ENCODE results near the gene DNAJC22. TPM values are rescaled to one million over a fixed set of nuclear protein-coding genes. Genes with fewer than 3 reads are reported as not detected.
"Not testable (repeated sequence)": the region's sequence is repeated elsewhere in the genome, so short reads cannot be mapped to it uniquely, and the experiment has no call there.

The DNAJC22 gene
- total RNA-seq, 1 experiment from 2014 or later, result not detected

GRCh38 chr12:49327887-49328286 is 18.8 kb upstream of the DNAJC22 start:
- H4K20me1 ChIP-seq (ENCODE audit: insufficient read depth, low read depth, low read length), result no peaks in the 10 kb centered on the region
- no peak overlapping the region for H2AFZ ChIP-seq (ENCODE audit: low read length)
- no peak overlapping the region for H3K4me2 ChIP-seq (ENCODE audit: low read depth, low read length, poor library complexity, severe bottlenecking)
- H3K4me3 ChIP-seq (ENCODE audit: low read length), result no peak overlapping the region
- peaks cover 14% of the 10 kb centered on the region for H3K79me2 ChIP-seq (ENCODE audit: low read length)
- no peaks in the 10 kb centered on the region for H3K9me2 ChIP-seq (replicated peaks; ENCODE audit: insufficient read depth, low read length)
- H3K27ac ChIP-seq (ENCODE audit: low read length), result no peak overlapping the region
- peaks cover 10% of the 10 kb centered on the region; the same call in 1 of the 2 replicates for H3K36me3 ChIP-seq (ENCODE audit: insufficient read depth, low read length)
- peaks cover 8% of the 10 kb centered on the region for H3K4me1 ChIP-seq (ENCODE audit: low read length)
- H3K27me3 ChIP-seq (ENCODE audit: low read length), result no peaks in the 10 kb centered on the region
- no peaks in the 10 kb centered on the region for H3K9me3 ChIP-seq (ENCODE audit: low read length)
- no peak overlapping the region for H3K9ac ChIP-seq (ENCODE audit: low read length)
- no peak for DNase-seq

GRCh38 chr12:49328816-49329215 is 17.9 kb upstream of the DNAJC22 start:
- no peak for DNase-seq
- Histone ChIP-seq H3K4me1 (ENCODE audit: low read length) (peaks cover 7% of the 10 kb centered on the region), H3K9me3 (ENCODE audit: low read length) (no peaks in the 10 kb centered on the region), H3K79me2 (ENCODE audit: low read length) (peaks cover 7% of the 10 kb centered on the region), H3K9ac (ENCODE audit: low read length) (no peak overlapping the region), H3K4me3 (ENCODE audit: low read length) (no peak overlapping the region), H3K27ac (ENCODE audit: low read length) (no peak overlapping the region), H3K36me3 (ENCODE audit: insufficient read depth, low read length) (peaks cover 10% of the 10 kb centered on the region; the same call in 1 of the 2 replicates), H3K4me2 (ENCODE audit: low read depth, low read length, poor library complexity, severe bottlenecking) (no peak overlapping the region), H2AFZ (ENCODE audit: low read length) (no peak overlapping the region), H3K27me3 (ENCODE audit: low read length) (no peaks in the 10 kb centered on the region), H4K20me1 (ENCODE audit: insufficient read depth, low read depth, low read length) (no peaks in the 10 kb centered on the region), H3K9me2 (replicated peaks; ENCODE audit: insufficient read depth, low read length) (no peaks in the 10 kb centered on the region)

- H3K27me3 ChIP-seq (ENCODE audit: low read length), result no peaks in the 10 kb centered on the region
- no peak overlapping the region for H2AFZ ChIP-seq (ENCODE audit: low read length)
- no peaks in the 10 kb centered on the region for H3K79me2 ChIP-seq (ENCODE audit: low read length)
- no peaks in the 10 kb centered on the region for H3K4me1 ChIP-seq (ENCODE audit: low read length)
- no peak overlapping the region for H3K27ac ChIP-seq (ENCODE audit: low read length)
- no peak overlapping the region for H3K4me3 ChIP-seq (ENCODE audit: low read length)
- no peaks in the 10 kb centered on the region for H4K20me1 ChIP-seq (ENCODE audit: insufficient read depth, low read depth, low read length)
- H3K9me3 ChIP-seq (ENCODE audit: low read length), result no peaks in the 10 kb centered on the region
- H3K4me2 ChIP-seq (ENCODE audit: low read depth, low read length, poor library complexity, severe bottlenecking), result no peak overlapping the region
- no peak for DNase-seq
- peaks cover 10% of the 10 kb centered on the region; the same call in 1 of the 2 replicates for H3K36me3 ChIP-seq (ENCODE audit: insufficient read depth, low read length)
- H3K9ac ChIP-seq (ENCODE audit: low read length), result no peak overlapping the region
- H3K9me2 ChIP-seq (replicated peaks; ENCODE audit: insufficient read depth, low read length), result no peaks in the 10 kb centered on the region
Observed at GRCh38 chr12:49330032-49330619, 16.6 kb upstream of the DNAJC22 start.

GRCh38 chr12:49330631-49331379 is 15.9 kb upstream of the DNAJC22 start:
- Histone ChIP-seq H4K20me1 (ENCODE audit: insufficient read depth, low read depth, low read length) (no peaks in the 10 kb centered on the region), H3K27ac (ENCODE audit: low read length) (no peak overlapping the region), H3K4me1 (ENCODE audit: low read length) (no peaks in the 10 kb centered on the region), H3K27me3 (ENCODE audit: low read length) (no peaks in the 10 kb centered on the region), H2AFZ (ENCODE audit: low read length) (no peak overlapping the region), H3K9me3 (ENCODE audit: low read length) (no peaks in the 10 kb centered on the region), H3K4me2 (ENCODE audit: low read depth, low read length, poor library complexity, severe bottlenecking) (no peak overlapping the region), H3K79me2 (ENCODE audit: low read length) (no peaks in the 10 kb centered on the region), H3K4me3 (ENCODE audit: low read length) (no peak overlapping the region), H3K36me3 (ENCODE audit: insufficient read depth, low read length) (peaks cover 4% of the 10 kb centered on the region; the same call in 1 of the 2 replicates), H3K9me2 (replicated peaks; ENCODE audit: insufficient read depth, low read length) (no peaks in the 10 kb centered on the region), H3K9ac (ENCODE audit: low read length) (no peak overlapping the region)
- DNase-seq, result no peak

GRCh38 chr12:49331380-49332222 is 15.1 kb upstream of the DNAJC22 start:
- Histone ChIP-seq H3K9me3 (ENCODE audit: low read length) (no peaks in the 10 kb centered on the region), H3K79me2 (ENCODE audit: low read length) (no peaks in the 10 kb centered on the region), H3K9me2 (replicated peaks; ENCODE audit: insufficient read depth, low read length) (no peaks in the 10 kb centered on the region), H3K36me3 (ENCODE audit: insufficient read depth, low read length) (peaks cover 4% of the 10 kb centered on the region; the same call in 1 of the 2 replicates), H2AFZ (ENCODE audit: low read length) (no peak overlapping the region), H3K27ac (ENCODE audit: low read length) (no peak overlapping the region), H3K4me2 (ENCODE audit: low read depth, low read length, poor library complexity, severe bottlenecking) (no peak overlapping the region), H4K20me1 (ENCODE audit: insufficient read depth, low read depth, low read length) (no peaks in the 10 kb centered on the region), H3K9ac (ENCODE audit: low read length) (no peak overlapping the region), H3K27me3 (ENCODE audit: low read length) (no peaks in the 10 kb centered on the region), H3K4me1 (ENCODE audit: low read length) (no peaks in the 10 kb centered on the region), H3K4me3 (ENCODE audit: low read length) (no peak overlapping the region)
- DNase-seq, result peak; percentile 61

- no peak overlapping the region for H2AFZ ChIP-seq (ENCODE audit: low read length)
- H3K4me2 ChIP-seq (ENCODE audit: low read depth, low read length, poor library complexity, severe bottlenecking), result no peak overlapping the region
- H3K27me3 ChIP-seq (ENCODE audit: low read length), result no peaks in the 10 kb centered on the region
Observed at GRCh38 chr12:49332441-49332861, 14.2 kb upstream of the DNAJC22 start.

GRCh38 chr12:49332891-49333371 is 13.8 kb upstream of the DNAJC22 start:
- peaks cover 5% of the 10 kb centered on the region for H3K4me1 ChIP-seq (ENCODE audit: low read length)
- H3K9ac ChIP-seq (ENCODE audit: low read length), result no peak overlapping the region
- no peaks in the 10 kb centered on the region for H3K79me2 ChIP-seq (ENCODE audit: low read length)
- no peak overlapping the region for H3K27ac ChIP-seq (ENCODE audit: low read length)
- H4K20me1 ChIP-seq (ENCODE audit: insufficient read depth, low read depth, low read length), result no peaks in the 10 kb centered on the region
- H3K27me3 ChIP-seq (ENCODE audit: low read length), result no peaks in the 10 kb centered on the region
- no peak overlapping the region for H3K4me3 ChIP-seq (ENCODE audit: low read length)
- H3K36me3 ChIP-seq (ENCODE audit: insufficient read depth, low read length), result no peaks in the 10 kb centered on the region
- DNase-seq, result no peak
- H3K4me2 ChIP-seq (ENCODE audit: low read depth, low read length, poor library complexity, severe bottlenecking), result no peak overlapping the region
- no peaks in the 10 kb centered on the region for H3K9me3 ChIP-seq (ENCODE audit: low read length)
- H2AFZ ChIP-seq (ENCODE audit: low read length), result no peak overlapping the region
- H3K9me2 ChIP-seq (replicated peaks; ENCODE audit: insufficient read depth, low read length), result no peaks in the 10 kb centered on the region

More at GRCh38 chr12:49332441-49332861, 14.2 kb upstream of the DNAJC22 start:
- H3K9ac ChIP-seq (ENCODE audit: low read length), result no peak overlapping the region
- peaks cover under 1% of the 10 kb centered on the region; the same call in 1 of the 2 replicates for H3K36me3 ChIP-seq (ENCODE audit: insufficient read depth, low read length)
- no peak overlapping the region for H3K27ac ChIP-seq (ENCODE audit: low read length)
- H3K4me1 ChIP-seq (ENCODE audit: low read length), result peaks cover 3% of the 10 kb centered on the region
- H4K20me1 ChIP-seq (ENCODE audit: insufficient read depth, low read depth, low read length), result no peaks in the 10 kb centered on the region
- no peak for DNase-seq
- no peaks in the 10 kb centered on the region for H3K9me3 ChIP-seq (ENCODE audit: low read length)
- no peaks in the 10 kb centered on the region for H3K9me2 ChIP-seq (replicated peaks; ENCODE audit: insufficient read depth, low read length)
- no peak overlapping the region for H3K4me3 ChIP-seq (ENCODE audit: low read length)
- no peaks in the 10 kb centered on the region for H3K79me2 ChIP-seq (ENCODE audit: low read length)

- not testable (repeated sequence) for H3K9me3 ChIP-seq (ENCODE audit: low read length); H3K79me2 ChIP-seq (ENCODE audit: low read length); DNase-seq; H3K36me3 ChIP-seq (ENCODE audit: insufficient read depth, low read length); H3K4me2 ChIP-seq (ENCODE audit: low read depth, low read length, poor library complexity, severe bottlenecking); H3K27me3 ChIP-seq (ENCODE audit: low read length); H3K4me3 ChIP-seq (ENCODE audit: low read length); H3K9me2 ChIP-seq (replicated peaks; ENCODE audit: insufficient read depth, low read length); H3K4me1 ChIP-seq (ENCODE audit: low read length); H3K27ac ChIP-seq (ENCODE audit: low read length); H4K20me1 ChIP-seq (ENCODE audit: insufficient read depth, low read depth, low read length); H2AFZ ChIP-seq (ENCODE audit: low read length); H3K9ac ChIP-seq (ENCODE audit: low read length)
Observed at GRCh38 chr12:49333778-49334177, 12.9 kb upstream of the DNAJC22 start.
